ENCODE measurements around the gene MYL7.

DNA sequence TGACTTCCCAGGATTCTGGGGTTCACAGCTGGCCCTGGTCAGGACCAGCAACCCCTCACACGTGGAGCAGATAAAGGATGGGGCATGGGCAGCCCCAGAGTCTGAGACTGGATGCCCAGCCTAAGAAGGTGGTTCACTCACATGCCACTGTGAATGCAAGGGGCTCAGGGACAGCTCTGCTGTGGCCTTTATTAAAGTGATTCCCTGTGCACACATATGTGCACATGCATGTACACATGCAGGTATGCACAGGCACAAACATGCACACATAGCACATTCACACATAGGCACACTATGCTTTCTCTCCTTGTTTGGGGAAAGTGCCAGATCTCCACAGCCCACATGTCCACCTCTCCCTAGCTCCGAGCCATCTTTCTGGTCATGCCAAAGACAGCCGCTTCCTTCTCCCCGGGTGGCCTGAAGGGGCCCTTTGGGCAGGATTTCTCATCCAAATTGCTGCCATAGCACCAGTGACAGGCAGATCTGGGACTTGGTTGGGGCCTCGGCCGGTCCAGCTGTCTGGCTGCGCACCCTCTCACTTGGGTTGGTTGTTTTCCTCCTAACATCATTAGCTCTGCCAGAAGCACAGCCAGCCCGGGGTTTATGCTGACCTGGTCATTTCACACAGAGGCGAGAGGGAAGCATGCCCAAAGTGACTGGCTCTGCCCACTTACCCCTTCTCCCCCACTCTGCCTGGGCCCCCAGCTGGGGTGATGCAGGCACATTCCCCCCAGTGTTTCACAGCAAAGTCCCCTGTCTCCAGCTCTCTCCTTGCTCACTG lies 46.7 kb upstream of the MYL7 start:
- TF ChIP-seq CTCF (IDR thresholded peaks at IDR 0.05; ENCODE audit: borderline replicate concordance, extremely low read depth, low read length, poor library complexity, severe bottlenecking) (no peak), EZH2 (IDR thresholded peaks at IDR 0.05; ENCODE audit: borderline replicate concordance, low read depth, low read length, severe bottlenecking) (no peak)
